ENCODE results near the gene ZNF148.

Gene ZNF148

GRCh38 chr3:125332504-125332903 is 42.6 kb downstream of the ZNF148 start:
- DNase-seq (ENCODE audit: low read depth), result no peak

- DNase-seq (ENCODE audit: low read depth), result no peak
These were observed 43.9 kb downstream of the ZNF148 start for GRCh38 chr3:125331243-125331642.

- DNase-seq (ENCODE audit: low read depth), result no peak
These were observed 48.2 kb downstream of the ZNF148 start for GRCh38 chr3:125326957-125327356.

- DNase-seq (ENCODE audit: low read depth), result no peak
These were observed 49.4 kb downstream of the ZNF148 start for GRCh38 chr3:125325746-125326145.

GRCh38 chr3:125324341-125324740 is 50.8 kb downstream of the ZNF148 start:
- no peak for DNase-seq (ENCODE audit: low read depth)

- no peak for DNase-seq (ENCODE audit: low read depth)
These were observed 52.2 kb downstream of the ZNF148 start for GRCh38 chr3:125322917-125323316.

- DNase-seq (ENCODE audit: low read depth), result no peak
These were observed 53.0 kb downstream of the ZNF148 start for GRCh38 chr3:125322166-125322565.

GRCh38 chr3:125319765-125320164 is 55.4 kb downstream of the ZNF148 start:
- DNase-seq (ENCODE audit: low read depth), result no peak

GRCh38 chr3:125318871-125319270 is 56.3 kb downstream of the ZNF148 start:
- DNase-seq (ENCODE audit: low read depth), result no peak

GRCh38 chr3:125318167-125318865 is 56.8 kb downstream of the ZNF148 start:
- no peak for DNase-seq (ENCODE audit: low read depth)

GRCh38 chr3:125317761-125318160 is 57.4 kb downstream of the ZNF148 start:
- DNase-seq (ENCODE audit: low read depth), result no peak

GRCh38 chr3:125316949-125317348 is 58.2 kb downstream of the ZNF148 start:
- DNase-seq (ENCODE audit: low read depth), result no peak

- no peak for DNase-seq (ENCODE audit: low read depth)
These were observed 58.9 kb downstream of the ZNF148 start for GRCh38 chr3:125316246-125316645.

GRCh38 chr3:125313060-125313635 is 62.0 kb downstream of the ZNF148 start:
- DNase-seq (ENCODE audit: low read depth), result no peak

- DNase-seq (ENCODE audit: low read depth), result peak; percentile 8
These were observed 64.5 kb downstream of the ZNF148 start for GRCh38 chr3:125310623-125311081.

GRCh38 chr3:125309476-125309875 is 65.6 kb downstream of the ZNF148 start:
- DNase-seq (ENCODE audit: low read depth), result no peak

- no peak for DNase-seq (ENCODE audit: low read depth)
These were observed 68.5 kb downstream of the ZNF148 start for GRCh38 chr3:125306620-125307019.

GRCh38 chr3:125302932-125303331 is 72.2 kb downstream of the ZNF148 start:
- no peak for DNase-seq (ENCODE audit: low read depth)

- DNase-seq (ENCODE audit: low read depth), result no peak
These were observed 74.7 kb downstream of the ZNF148 start for GRCh38 chr3:125300416-125300815.

GRCh38 chr3:125294411-125294810 is 80.7 kb downstream of the ZNF148 start:
- DNase-seq (ENCODE audit: low read depth), result no peak

- no peak for DNase-seq (ENCODE audit: low read depth)
These were observed 83.1 kb downstream of the ZNF148 start for GRCh38 chr3:125292015-125292414.

GRCh38 chr3:125289429-125289981 is 85.6 kb downstream of the ZNF148 start:
- DNase-seq (ENCODE audit: low read depth), result no peak

- no peak for DNase-seq (ENCODE audit: low read depth)
These were observed 87.9 kb downstream of the ZNF148 start for GRCh38 chr3:125287248-125287647.

- no peak for DNase-seq (ENCODE audit: low read depth)
These were observed 93.7 kb downstream of the ZNF148 start for GRCh38 chr3:125281381-125281780.
